GM23338 (cell line): Measurements from ENCODE around the gene XPC.

ENCODE experiments used
- CREB1 ChIP-seq: fragments of 250-450 bp; sonication (Bioruptor Pico); IDR thresholded peaks from 2 replicates; pipeline ENCODE4 v1.5.0; 2020; ENCODE audit warnings: low read depth, mild to moderate bottlenecking, moderate library complexity
- EZH2 ChIP-seq: fragments of 200-600 bp; sonication (generic); IDR thresholded peaks from one replicate; pipeline ENCODE4 v1.8.0; 2017; ENCODE audit warnings: antibody characterized with exemption, mild to moderate bottlenecking, low read depth; ENCODE audit not compliant: unreplicated experiment
- EZH2phosphoT487 ChIP-seq: fragments of 200-600 bp; sonication (generic); IDR thresholded peaks from one replicate; pipeline ENCODE4 v1.8.1; 2018; ENCODE audit warnings: antibody characterized with exemption; ENCODE audit not compliant: unreplicated experiment
- JUNB ChIP-seq: IDR thresholded peaks from one replicate; pipeline ENCODE4 v1.6.1; 2016; ENCODE audit warnings: antibody characterized with exemption; ENCODE audit not compliant: unreplicated experiment
- NANOG ChIP-seq: IDR thresholded peaks from 2 replicates; pipeline ENCODE4 v1.6.1; 2016; ENCODE audit warnings: antibody characterized with exemption, borderline replicate concordance
- POLR2AphosphoS5 ChIP-seq: IDR thresholded peaks from 2 replicates; pipeline ENCODE4 v1.6.1; 2016; ENCODE audit warnings: antibody characterized with exemption, low read depth
- ZNF331 ChIP-seq: fragments of 250-450 bp; sonication (Bioruptor Pico); IDR thresholded peaks from 2 replicates; pipeline ENCODE4 v1.5.0; 2020; ENCODE audit warnings: low read depth, mild to moderate bottlenecking, moderate library complexity
- ZNF462 ChIP-seq: fragments of 250-450 bp; sonication (Bioruptor Pico); IDR thresholded peaks from 2 replicates; pipeline ENCODE4 v1.5.0; 2020; ENCODE audit warnings: mild to moderate bottlenecking, moderate library complexity
- TF ChIP-seq, protein P1 (sequence below), 2 experiments: fragments of 200-600 bp in 1 of 2; sonication (generic) in 1 of 2; conservative IDR thresholded peaks; 2 replicates each; pipeline versions ENCODE4 v1.5.1 to v1.6.1; 2016 to 2017; ENCODE audit warnings: antibody characterized with exemption in 2 of 2, low read depth in 2 of 2, mild to moderate bottlenecking in 2 of 2, moderate library complexity in 1 of 2
- TF ChIP-seq, protein P2 (sequence below): IDR thresholded peaks from one replicate; pipeline ENCODE4 v1.6.1; 2018; ENCODE audit warnings: antibody characterized with exemption; ENCODE audit not compliant: unreplicated experiment
- TF ChIP-seq, protein P3 (sequence below): IDR thresholded peaks from 2 replicates; pipeline ENCODE4 v1.6.1; 2016; ENCODE audit warnings: antibody characterized with exemption

DNA sequence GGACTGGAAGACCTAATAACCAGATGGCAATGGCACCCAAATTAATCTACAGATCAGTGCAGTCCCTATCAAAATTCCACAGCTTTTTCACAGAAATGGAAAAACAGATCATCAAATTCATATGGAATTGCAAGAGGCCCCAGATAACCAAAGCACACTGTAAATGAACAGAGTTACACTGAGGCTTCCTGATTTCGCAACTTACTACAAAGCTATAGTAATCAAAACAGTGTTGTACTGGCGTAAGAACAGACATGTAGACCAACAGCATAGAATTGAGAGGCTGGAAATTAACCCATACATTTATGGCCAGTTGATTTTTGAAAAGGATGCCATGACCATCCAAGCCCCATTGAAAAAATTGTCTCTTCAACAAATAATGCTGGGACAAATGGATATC, 16.2 kb downstream of the XPC start:
- TF ChIP-seq EZH2 (no peak), POLR2AphosphoS5 (no peak), JUNB (no peak), ZNF462 (CRISPR knock-in tag) (no peak), CREB1 (no peak), NANOG (no peak), EZH2phosphoT487 (no peak), ZNF331 (CRISPR knock-in tag) (no peak)
- TF ChIP-seq, protein P1, sequence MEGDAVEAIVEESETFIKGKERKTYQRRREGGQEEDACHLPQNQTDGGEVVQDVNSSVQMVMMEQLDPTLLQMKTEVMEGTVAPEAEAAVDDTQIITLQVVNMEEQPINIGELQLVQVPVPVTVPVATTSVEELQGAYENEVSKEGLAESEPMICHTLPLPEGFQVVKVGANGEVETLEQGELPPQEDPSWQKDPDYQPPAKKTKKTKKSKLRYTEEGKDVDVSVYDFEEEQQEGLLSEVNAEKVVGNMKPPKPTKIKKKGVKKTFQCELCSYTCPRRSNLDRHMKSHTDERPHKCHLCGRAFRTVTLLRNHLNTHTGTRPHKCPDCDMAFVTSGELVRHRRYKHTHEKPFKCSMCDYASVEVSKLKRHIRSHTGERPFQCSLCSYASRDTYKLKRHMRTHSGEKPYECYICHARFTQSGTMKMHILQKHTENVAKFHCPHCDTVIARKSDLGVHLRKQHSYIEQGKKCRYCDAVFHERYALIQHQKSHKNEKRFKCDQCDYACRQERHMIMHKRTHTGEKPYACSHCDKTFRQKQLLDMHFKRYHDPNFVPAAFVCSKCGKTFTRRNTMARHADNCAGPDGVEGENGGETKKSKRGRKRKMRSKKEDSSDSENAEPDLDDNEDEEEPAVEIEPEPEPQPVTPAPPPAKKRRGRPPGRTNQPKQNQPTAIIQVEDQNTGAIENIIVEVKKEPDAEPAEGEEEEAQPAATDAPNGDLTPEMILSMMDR (conservative IDR thresholded peaks at IDR 0.05; ENCODE audit: low read depth in 2 of 2) = no peak
- TF ChIP-seq, protein P2, sequence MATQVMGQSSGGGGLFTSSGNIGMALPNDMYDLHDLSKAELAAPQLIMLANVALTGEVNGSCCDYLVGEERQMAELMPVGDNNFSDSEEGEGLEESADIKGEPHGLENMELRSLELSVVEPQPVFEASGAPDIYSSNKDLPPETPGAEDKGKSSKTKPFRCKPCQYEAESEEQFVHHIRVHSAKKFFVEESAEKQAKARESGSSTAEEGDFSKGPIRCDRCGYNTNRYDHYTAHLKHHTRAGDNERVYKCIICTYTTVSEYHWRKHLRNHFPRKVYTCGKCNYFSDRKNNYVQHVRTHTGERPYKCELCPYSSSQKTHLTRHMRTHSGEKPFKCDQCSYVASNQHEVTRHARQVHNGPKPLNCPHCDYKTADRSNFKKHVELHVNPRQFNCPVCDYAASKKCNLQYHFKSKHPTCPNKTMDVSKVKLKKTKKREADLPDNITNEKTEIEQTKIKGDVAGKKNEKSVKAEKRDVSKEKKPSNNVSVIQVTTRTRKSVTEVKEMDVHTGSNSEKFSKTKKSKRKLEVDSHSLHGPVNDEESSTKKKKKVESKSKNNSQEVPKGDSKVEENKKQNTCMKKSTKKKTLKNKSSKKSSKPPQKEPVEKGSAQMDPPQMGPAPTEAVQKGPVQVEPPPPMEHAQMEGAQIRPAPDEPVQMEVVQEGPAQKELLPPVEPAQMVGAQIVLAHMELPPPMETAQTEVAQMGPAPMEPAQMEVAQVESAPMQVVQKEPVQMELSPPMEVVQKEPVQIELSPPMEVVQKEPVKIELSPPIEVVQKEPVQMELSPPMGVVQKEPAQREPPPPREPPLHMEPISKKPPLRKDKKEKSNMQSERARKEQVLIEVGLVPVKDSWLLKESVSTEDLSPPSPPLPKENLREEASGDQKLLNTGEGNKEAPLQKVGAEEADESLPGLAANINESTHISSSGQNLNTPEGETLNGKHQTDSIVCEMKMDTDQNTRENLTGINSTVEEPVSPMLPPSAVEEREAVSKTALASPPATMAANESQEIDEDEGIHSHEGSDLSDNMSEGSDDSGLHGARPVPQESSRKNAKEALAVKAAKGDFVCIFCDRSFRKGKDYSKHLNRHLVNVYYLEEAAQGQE = no peak
- TF ChIP-seq, protein P3, sequence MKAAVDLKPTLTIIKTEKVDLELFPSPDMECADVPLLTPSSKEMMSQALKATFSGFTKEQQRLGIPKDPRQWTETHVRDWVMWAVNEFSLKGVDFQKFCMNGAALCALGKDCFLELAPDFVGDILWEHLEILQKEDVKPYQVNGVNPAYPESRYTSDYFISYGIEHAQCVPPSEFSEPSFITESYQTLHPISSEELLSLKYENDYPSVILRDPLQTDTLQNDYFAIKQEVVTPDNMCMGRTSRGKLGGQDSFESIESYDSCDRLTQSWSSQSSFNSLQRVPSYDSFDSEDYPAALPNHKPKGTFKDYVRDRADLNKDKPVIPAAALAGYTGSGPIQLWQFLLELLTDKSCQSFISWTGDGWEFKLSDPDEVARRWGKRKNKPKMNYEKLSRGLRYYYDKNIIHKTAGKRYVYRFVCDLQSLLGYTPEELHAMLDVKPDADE = no peak
